Measurements from ENCODE around the gene SLC37A1. TPM values are rescaled to one million over a fixed set of nuclear protein-coding genes. Genes with fewer than 3 reads are reported as not detected.
"Not testable (repeated sequence)": the region's sequence is repeated elsewhere in the genome, so short reads cannot be mapped to it uniquely, and the experiment has no call there.

Gene SLC37A1
- total RNA-seq: 10 to 100 TPM; 18.2 to 19.3 TPM

DNA sequence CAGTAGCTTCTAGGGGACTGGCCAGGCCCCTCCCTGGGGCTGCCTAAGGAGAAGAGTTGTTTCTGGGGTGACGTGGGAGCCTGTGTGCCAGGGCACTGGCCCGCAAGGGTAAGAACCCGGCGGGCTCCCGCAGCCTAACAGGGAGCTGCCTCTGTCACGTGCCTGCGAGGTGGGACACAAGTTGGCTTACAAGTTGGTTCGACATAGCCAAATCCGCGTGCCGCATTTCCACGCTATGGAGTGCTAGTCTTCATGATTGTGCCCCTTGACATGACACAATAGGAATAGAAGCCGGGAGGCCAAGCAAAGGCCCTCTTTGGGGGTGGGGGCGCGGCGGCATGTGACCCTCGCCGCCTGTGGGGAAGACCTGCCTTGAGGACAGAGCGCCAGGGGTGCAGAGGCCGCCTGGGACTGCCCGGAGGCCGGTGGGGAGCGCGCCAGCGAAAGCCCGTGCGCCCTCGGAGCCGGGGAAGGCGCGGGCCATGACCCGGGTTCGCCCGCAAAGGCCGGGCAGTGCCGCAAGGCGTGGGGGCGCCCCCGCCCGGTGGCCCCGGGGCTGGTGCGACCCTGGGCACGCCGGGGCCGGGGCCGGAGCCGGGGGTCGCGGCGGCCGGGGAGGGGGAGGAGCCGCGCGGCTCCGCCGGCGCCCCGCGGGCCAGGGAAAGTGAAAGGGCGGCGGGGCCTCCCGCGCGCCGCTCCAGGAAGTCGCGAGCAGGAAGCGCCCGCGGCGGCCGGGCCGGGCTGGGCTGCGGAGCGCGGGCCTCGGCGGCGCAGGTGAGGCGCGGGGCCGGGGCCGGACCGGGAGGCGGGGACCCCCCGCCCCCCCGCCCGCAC lies at the start of gene SLC37A1:
TSS of gene SLC37A1 (plus strand) at position 702 of the 834 bp plus-strand sequence. CDS start 4,603 bp downstream, outside the sequence.
- Mint-ChIP-seq H3K36me3 (ENCODE audit: low read depth) (peaks cover 10% of the 10 kb centered on the region), H3K4me3 (peak within 1 kb of the TSS; percentile 81), H3K27ac (peak within 1 kb of the TSS; percentile 82), H3K27me3 (no peaks in the 10 kb centered on the region), H3K4me1 (peaks cover 13% of the 10 kb centered on the region), H3K9me3 (ENCODE audit: low read depth) (no peaks in the 10 kb centered on the region)
- ChIA-PET POLR2A (interaction anchor here (2.4 kb wide), 1 partner anchor 14 kb away, joined by 13 read pairs; no protein-coding TSS in a partner anchor), CTCF (interaction anchor here (2.0 kb wide), 1 partner anchor 92 kb away, joined by 6 read pairs; no protein-coding TSS in a partner anchor)
- peak; percentile 75 for ATAC-seq
- intact Hi-C loops (cut with DNase I, micrococcal nuclease): loop anchor here (5.0 kb wide), 2 partner anchors 51 to 106 kb away; no protein-coding TSS in a partner anchor
- DNase-seq: peak; percentile 66

GRCh38 chr21:42463861-42464515 lies 49.7 kb upstream of the SLC37A1 start:
- ATAC-seq (peak; percentile 69), DNase-seq (peak; percentile 77)
- Mint-ChIP-seq H3K4me3 (no peak overlapping the region), H3K27me3 (no peaks in the 10 kb centered on the region), H3K27ac (peak overlapping the region; percentile 84), H3K9me3 (ENCODE audit: low read depth) (peaks cover 1% of the 10 kb centered on the region), H3K36me3 (ENCODE audit: low read depth) (no peaks in the 10 kb centered on the region), H3K4me1 (peaks cover 60% of the 10 kb centered on the region)
- ChIA-PET CTCF (interaction anchor here (0.6 kb wide), 1 partner anchor 11 kb away, joined by 5 read pairs; no protein-coding TSS in a partner anchor), POLR2A (no interaction called here)
- intact Hi-C loops (cut with DNase I, micrococcal nuclease): loop anchor here (1.0 to 5.0 kb wide), 5 partner anchors 32 to 237 kb away; partner anchors contain the start of genes RSPH1 (in 2 of the 2) and SLC37A1 (in 1 of the 2)

DNA sequence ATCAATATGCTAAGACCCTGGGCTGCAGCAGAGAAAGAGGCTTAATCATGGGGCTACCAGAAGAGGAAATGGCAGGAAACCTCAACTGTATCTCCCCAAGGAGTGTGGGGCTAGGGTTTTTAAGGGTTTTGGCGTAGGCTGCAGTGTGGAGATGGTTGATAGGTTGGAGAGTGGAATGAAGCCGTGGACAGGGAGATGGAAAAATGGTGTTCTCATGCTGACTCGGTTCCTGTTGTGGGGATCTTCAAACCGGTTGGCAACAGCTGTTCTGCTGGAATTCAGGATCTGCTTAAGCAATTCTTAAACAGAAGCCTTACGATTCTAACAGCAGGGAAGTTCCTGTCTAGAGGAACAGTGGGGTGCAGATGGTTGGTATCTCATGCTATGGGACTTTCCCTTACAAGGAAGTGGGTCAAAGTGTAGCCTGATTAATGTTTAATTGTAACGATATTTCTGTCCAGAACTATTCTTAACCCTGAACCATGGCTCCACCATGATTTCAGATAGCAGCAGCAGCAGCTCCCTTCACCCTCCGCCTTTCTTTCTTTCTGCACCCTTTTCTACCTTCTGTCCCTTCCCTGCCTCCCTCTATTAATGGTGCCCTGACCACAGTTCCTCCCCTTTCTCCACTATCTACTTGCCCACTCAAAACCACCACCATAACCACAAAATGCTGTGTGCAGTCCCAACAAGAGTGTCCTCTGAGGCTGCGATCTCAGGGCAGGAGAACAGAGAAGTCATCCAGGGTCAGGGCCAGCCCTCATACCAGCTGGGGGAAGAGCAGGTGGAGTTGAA lies 48.4 kb upstream of the SLC37A1 start:
- H3K4me1 Mint-ChIP-seq: peaks cover 56% of the 10 kb centered on the region

GRCh38 chr21:42465803-42466127 lies 47.9 kb upstream of the SLC37A1 start:
- intact Hi-C loops (cut with DNase I, micrococcal nuclease): loop anchor here in 1 of 2 experiments (5.0 kb wide), 1 partner anchor 62 kb away; no protein-coding TSS in a partner anchor
- Mint-ChIP-seq H3K27me3 (no peaks in the 10 kb centered on the region), H3K36me3 (ENCODE audit: low read depth) (no peaks in the 10 kb centered on the region), H3K4me3 (no peak overlapping the region), H3K4me1 (peaks cover 50% of the 10 kb centered on the region), H3K27ac (no peak overlapping the region), H3K9me3 (ENCODE audit: low read depth) (peaks cover 1% of the 10 kb centered on the region)
- ChIA-PET CTCF (no interaction called here), POLR2A (no interaction called here)
- ATAC-seq (no peak), DNase-seq (no peak)

More for the DNA sequence above, 48.4 kb upstream of the SLC37A1 start:
- Mint-ChIP-seq H3K36me3 (ENCODE audit: low read depth) (no peaks in the 10 kb centered on the region), H3K4me3 (no peak overlapping the region), H3K9me3 (ENCODE audit: low read depth) (peaks cover 1% of the 10 kb centered on the region), H3K27me3 (no peaks in the 10 kb centered on the region), H3K27ac (peak overlapping the region; percentile 3)
- POLR2A ChIA-PET: no interaction called here
- DNase-seq (no peak), ATAC-seq (no peak)
- intact Hi-C loops (cut with DNase I, micrococcal nuclease): loop anchor here in 1 of 2 experiments (5.0 kb wide), 1 partner anchor 62 kb away; no protein-coding TSS in a partner anchor
- CTCF ChIA-PET: no interaction called here

DNA sequence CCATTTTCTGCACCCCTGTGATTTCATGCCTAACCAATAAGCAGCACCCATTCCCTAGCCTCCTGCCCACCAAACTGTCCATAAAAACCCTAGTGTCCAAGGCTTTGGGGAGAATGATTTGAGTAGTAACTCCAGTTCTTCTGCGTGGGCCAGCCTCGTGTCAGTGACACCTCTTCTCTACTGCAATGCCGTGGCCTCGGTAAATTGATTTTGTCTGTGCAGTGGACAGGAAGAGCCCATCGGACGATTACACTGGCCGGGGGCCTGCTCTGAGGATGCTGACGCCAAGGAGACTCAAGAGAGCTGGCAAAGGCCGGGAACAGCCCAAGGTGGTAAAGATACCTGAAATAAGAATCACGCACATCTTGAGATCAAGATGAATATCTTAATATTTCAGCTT lies 47.0 kb upstream of the SLC37A1 start:
- ChIA-PET CTCF (interaction anchor here (0.7 to 1.1 kb wide), 8 partner anchors 12 to 156 kb away, joined by 3 to 4 read pairs (median 3); no protein-coding TSS in a partner anchor), POLR2A (interaction anchor here (0.6 to 1.2 kb wide), 2 partner anchors 10 to 17 kb away, joined by 5 read pairs; no protein-coding TSS in a partner anchor)
- DNase-seq (no peak), ATAC-seq (no peak)
- no peak overlapping the region for H3K27ac Mint-ChIP-seq
- H3K4me1 Mint-ChIP-seq: peaks cover 41% of the 10 kb centered on the region
- H3K36me3 Mint-ChIP-seq (ENCODE audit: low read depth): no peaks in the 10 kb centered on the region
- H3K27me3 Mint-ChIP-seq: no peaks in the 10 kb centered on the region
- H3K9me3 Mint-ChIP-seq (ENCODE audit: low read depth): no peaks in the 10 kb centered on the region
- no peak overlapping the region for H3K4me3 Mint-ChIP-seq
- intact Hi-C loops (cut with DNase I, micrococcal nuclease): loop anchor here in 1 of 2 experiments (5.0 kb wide), 1 partner anchor 61 kb away; no protein-coding TSS in a partner anchor

DNA sequence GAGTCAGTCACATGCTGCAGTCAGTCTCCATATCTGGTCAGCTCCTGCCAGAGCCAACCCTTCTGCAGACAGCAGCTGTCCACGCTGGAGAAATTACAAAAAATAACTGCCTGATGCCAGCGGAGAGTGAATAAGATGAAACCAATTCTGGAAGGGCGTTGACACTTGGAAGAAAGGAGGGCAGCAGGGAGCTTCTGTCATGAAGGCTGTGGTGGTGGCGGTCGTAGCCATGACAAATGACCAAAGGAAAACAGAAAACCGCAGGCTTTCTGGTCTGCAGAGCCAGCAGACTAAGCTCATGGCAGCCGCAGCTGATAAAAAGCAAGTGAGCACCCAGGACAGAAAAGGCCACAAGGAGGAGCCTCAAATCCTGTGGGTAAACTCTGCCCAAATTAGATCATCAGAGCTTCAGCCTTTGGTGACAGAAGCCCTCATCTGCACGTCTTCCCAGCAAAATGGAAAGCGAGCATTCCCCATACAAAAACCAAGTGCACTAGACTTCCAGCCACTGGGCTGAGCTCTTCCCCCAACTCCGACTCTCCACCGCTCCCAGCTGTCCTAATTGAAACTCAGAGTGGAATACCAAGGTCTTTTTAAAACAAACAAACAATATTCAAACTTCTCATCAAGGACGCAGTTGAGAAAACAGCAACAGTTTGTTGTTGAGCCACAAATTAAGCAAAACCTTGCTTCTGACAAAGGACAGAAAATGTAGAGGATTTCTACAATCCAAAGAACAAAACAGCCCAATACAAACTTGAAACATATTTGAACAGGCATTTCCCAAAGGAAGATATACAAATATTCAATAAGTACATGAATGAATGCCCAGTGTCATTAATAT lies 46.3 kb upstream of the SLC37A1 start:
- H3K4me1 Mint-ChIP-seq: peaks cover 34% of the 10 kb centered on the region
- intact Hi-C loops (cut with DNase I, micrococcal nuclease): loop anchor here in 1 of 2 experiments (5.0 kb wide), 1 partner anchor 60 kb away; no protein-coding TSS in a partner anchor
- H3K27me3 Mint-ChIP-seq: no peaks in the 10 kb centered on the region
- ATAC-seq (no peak), DNase-seq (peak; percentile 43)
- ChIA-PET CTCF (interaction anchor here (0.7 to 1.1 kb wide), 8 partner anchors 11 to 157 kb away, joined by 3 to 4 read pairs (median 3); no protein-coding TSS in a partner anchor), POLR2A (interaction anchor here (0.6 to 1.2 kb wide), 2 partner anchors 11 to 16 kb away, joined by 5 read pairs; no protein-coding TSS in a partner anchor)
- H3K36me3 Mint-ChIP-seq (ENCODE audit: low read depth): no peaks in the 10 kb centered on the region
- no peak overlapping the region for H3K4me3 Mint-ChIP-seq
- no peaks in the 10 kb centered on the region for H3K9me3 Mint-ChIP-seq (ENCODE audit: low read depth)
- no peak overlapping the region for H3K27ac Mint-ChIP-seq

- ATAC-seq: no peak
- Mint-ChIP-seq H3K4me1 (peaks cover 26% of the 10 kb centered on the region), H3K4me3 (no peak overlapping the region), H3K27me3 (no peaks in the 10 kb centered on the region), H3K27ac (no peak overlapping the region), H3K36me3 (ENCODE audit: low read depth) (no peaks in the 10 kb centered on the region), H3K9me3 (ENCODE audit: low read depth) (no peaks in the 10 kb centered on the region)
- ChIA-PET CTCF (interaction anchor here (0.6 to 1.1 kb wide), 3 partner anchors 9 to 323 kb away, joined by 3 to 4 read pairs (median 3); no protein-coding TSS in a partner anchor), POLR2A (no interaction called here)
- intact Hi-C loops (cut with DNase I, micrococcal nuclease): loop anchor here in 1 of 2 experiments (5.0 kb wide), 1 partner anchor 59 kb away; no protein-coding TSS in a partner anchor
- DNase-seq: no peak
These were observed 45.0 kb upstream of the SLC37A1 start for GRCh38 chr21:42468491-42469131.

DNA sequence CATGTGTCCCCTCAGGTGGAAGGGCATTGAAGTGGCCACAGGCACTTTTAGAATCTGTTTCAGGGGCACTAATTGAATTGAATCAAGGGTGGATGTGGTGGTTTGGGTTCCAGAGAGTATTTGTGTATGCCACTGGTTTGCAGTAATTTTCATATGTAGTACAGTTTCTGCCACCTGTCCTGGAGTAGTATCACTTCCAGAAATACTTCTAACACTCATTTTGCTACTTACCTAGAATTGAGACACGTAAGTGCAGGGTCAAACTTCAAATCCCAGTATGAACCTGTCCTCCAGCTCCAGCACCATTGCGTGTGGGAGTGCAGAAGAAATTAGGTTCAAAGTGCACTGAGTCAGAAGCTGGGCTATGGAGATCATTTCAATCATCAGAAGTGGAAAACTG lies 44.4 kb upstream of the SLC37A1 start:
- DNase-seq (peak; percentile 16), ATAC-seq (peak; percentile 41)
- ChIA-PET POLR2A (interaction anchor here (0.6 kb wide), 1 partner anchor 95 kb away, joined by 3 read pairs; no protein-coding TSS in a partner anchor), CTCF (interaction anchor here (0.6 to 1.1 kb wide), 3 partner anchors 8 to 323 kb away, joined by 3 to 4 read pairs (median 3); no protein-coding TSS in a partner anchor)
- Mint-ChIP-seq H3K36me3 (ENCODE audit: low read depth) (no peaks in the 10 kb centered on the region), H3K4me3 (no peak overlapping the region), H3K27me3 (peaks cover 2% of the 10 kb centered on the region), H3K27ac (no peak overlapping the region), H3K9me3 (ENCODE audit: low read depth) (no peaks in the 10 kb centered on the region), H3K4me1 (peaks cover 20% of the 10 kb centered on the region)
- intact Hi-C loops (cut with DNase I, micrococcal nuclease): loop anchor here in 1 of 2 experiments (5.0 kb wide), 1 partner anchor 58 kb away; no protein-coding TSS in a partner anchor

DNA sequence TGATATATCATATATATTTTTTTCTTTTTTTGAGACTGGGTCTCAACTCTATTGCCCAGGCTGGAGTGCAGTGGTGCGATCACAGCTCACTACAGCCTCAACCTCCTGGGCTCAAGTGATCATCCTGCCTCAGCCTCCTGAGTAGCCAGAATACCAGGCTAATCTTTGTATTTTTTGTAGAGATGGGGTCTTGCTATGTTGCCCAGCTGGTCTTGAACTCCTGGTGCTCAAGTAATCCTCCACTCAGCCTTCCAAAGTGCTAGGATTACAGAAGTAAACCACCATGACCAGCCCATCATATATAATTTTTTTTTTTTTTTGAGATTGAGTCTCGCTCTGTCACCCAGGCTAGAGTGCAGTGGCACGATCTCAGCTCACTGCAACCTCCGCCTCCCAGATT lies 43.9 kb upstream of the SLC37A1 start:
- H3K4me3 Mint-ChIP-seq; H3K27me3 Mint-ChIP-seq; H3K27ac Mint-ChIP-seq; CTCF ChIA-PET; H3K36me3 Mint-ChIP-seq (ENCODE audit: low read depth); H3K9me3 Mint-ChIP-seq (ENCODE audit: low read depth); ATAC-seq: not testable (repeated sequence)
- POLR2A ChIA-PET: interaction anchor here (0.6 kb wide), 1 partner anchor 95 kb away, joined by 3 read pairs; no protein-coding TSS in a partner anchor
- peaks cover 18% of the 10 kb centered on the region for H3K4me1 Mint-ChIP-seq
- DNase-seq: peak; percentile 0
- intact Hi-C loops (cut with DNase I, micrococcal nuclease): loop anchor here in 1 of 2 experiments (5.0 kb wide), 1 partner anchor 58 kb away; no protein-coding TSS in a partner anchor

All from activated CD4-positive, alpha-beta T cell treated with anti-CD3 and anti-CD28 coated beads for 36 hours (primary cell).